ENCODE results near the gene KRTAP10-1.

Gene KRTAP10-1

GRCh38 chr21:44530221-44530902 lies 9.6 kb downstream of the KRTAP10-1 start:
- no peak for DNase-seq (ENCODE audit: extremely low read depth, low read depth)
- TF ChIP-seq CTCF (IDR thresholded peaks at IDR 0.05; ENCODE audit: low read depth, low read length, missing control alignments) = no peak

GRCh38 chr21:44529503-44530125 lies 10.4 kb downstream of the KRTAP10-1 start:
- DNase-seq (ENCODE audit: extremely low read depth, low read depth) = no peak
- H3K4me3 ChIP-seq (replicated peaks; ENCODE audit: low read depth, low read length) = no peak overlapping the region
- no peak for TF ChIP-seq CTCF (IDR thresholded peaks at IDR 0.05; ENCODE audit: low read depth, low read length, missing control alignments)

More at GRCh38 chr21:44530221-44530902, 9.6 kb downstream of the KRTAP10-1 start:
- H3K4me3 ChIP-seq (replicated peaks; ENCODE audit: low read depth, low read length) = no peak overlapping the region

- TF ChIP-seq CTCF (IDR thresholded peaks at IDR 0.05; ENCODE audit: low read depth, low read length, missing control alignments) = no peak
- DNase-seq (ENCODE audit: extremely low read depth, low read depth) = no peak
- no peak overlapping the region for H3K4me3 ChIP-seq (replicated peaks; ENCODE audit: low read depth, low read length)
Measured at GRCh38 chr21:44529011-44529421, 11.0 kb downstream of the KRTAP10-1 start.

GRCh38 chr21:44528634-44528995 lies 11.4 kb downstream of the KRTAP10-1 start:
- TF ChIP-seq CTCF (IDR thresholded peaks at IDR 0.05; ENCODE audit: low read depth, low read length, missing control alignments) = no peak
- DNase-seq (ENCODE audit: extremely low read depth, low read depth) = no peak
- H3K4me3 ChIP-seq (replicated peaks; ENCODE audit: low read depth, low read length) = no peak overlapping the region

GRCh38 chr21:44527983-44528633 lies 11.9 kb downstream of the KRTAP10-1 start:
- no peak overlapping the region for H3K4me3 ChIP-seq (replicated peaks; ENCODE audit: low read depth, low read length)
- no peak for DNase-seq (ENCODE audit: extremely low read depth, low read depth)
- TF ChIP-seq CTCF (IDR thresholded peaks at IDR 0.05; ENCODE audit: low read depth, low read length, missing control alignments) = no peak

GRCh38 chr21:44527156-44527982 lies 12.6 kb downstream of the KRTAP10-1 start:
- TF ChIP-seq CTCF (IDR thresholded peaks at IDR 0.05; ENCODE audit: low read depth, low read length, missing control alignments) = no peak
- no peak overlapping the region for H3K4me3 ChIP-seq (replicated peaks; ENCODE audit: low read depth, low read length)
- no peak for DNase-seq (ENCODE audit: extremely low read depth, low read depth)
